Stimulated activated CD8-positive, alpha-beta memory T cell treated with anti-CD3 and anti-CD28 coated beads, Interleukin-12 subunit alpha, Interleukin-12 subunit beta, amount 100 ng/mL, for 4 hours (primary cell): ENCODE data around the gene CASP5.
"Not testable (repeated sequence)": the region's sequence is repeated elsewhere in the genome, so short reads cannot be mapped to it uniquely, and the experiment has no call there.

Source experiments
- DNase-seq: peaks from one replicate; pipeline ENCODE4 v3.0.0-alpha.2; 2020; ENCODE audit warnings: low read depth

CASP5 gene

GRCh38 chr11:105023003-105023402 lies at the start of gene CASP5:
Gene CASP5, minus strand, starts transcription at chr11:105023168. Its CDS starts 32 bp downstream, at chr11:105023136.
- no peak for DNase-seq

- not testable (repeated sequence) for DNase-seq
Measured at GRCh38 chr11:105072080-105072479, 49.1 kb upstream of the CASP5 start.

- no peak for DNase-seq
Measured at GRCh38 chr11:105071089-105071732, 48.2 kb upstream of the CASP5 start.

GRCh38 chr11:105070306-105070705 lies 47.3 kb upstream of the CASP5 start:
- DNase-seq = no peak

- DNase-seq = not testable (repeated sequence)
Measured at GRCh38 chr11:105069749-105070148, 46.8 kb upstream of the CASP5 start.

GRCh38 chr11:105063245-105063941 lies 40.4 kb upstream of the CASP5 start:
- not testable (repeated sequence) for DNase-seq

GRCh38 chr11:105057432-105057831 lies 34.5 kb upstream of the CASP5 start:
- no peak for DNase-seq

- DNase-seq = no peak
Measured at GRCh38 chr11:105056446-105056845, 33.5 kb upstream of the CASP5 start.

GRCh38 chr11:105054723-105055493 lies 31.9 kb upstream of the CASP5 start:
- DNase-seq = no peak

GRCh38 chr11:105052487-105052886 lies 29.5 kb upstream of the CASP5 start:
- DNase-seq = no peak

GRCh38 chr11:105051559-105051958 lies 28.6 kb upstream of the CASP5 start:
- DNase-seq = no peak

- no peak for DNase-seq
Measured at GRCh38 chr11:105049481-105049880, 26.5 kb upstream of the CASP5 start.

- DNase-seq = no peak
Measured at GRCh38 chr11:105046898-105047579, 24.1 kb upstream of the CASP5 start.

- DNase-seq = no peak
Measured at GRCh38 chr11:105045676-105046296, 22.8 kb upstream of the CASP5 start.

- DNase-seq = not testable (repeated sequence)
Measured at GRCh38 chr11:105044557-105045524, 21.9 kb upstream of the CASP5 start, which contains the start of gene CARD16. Gene CARD16, minus strand, starts transcription at chr11:105045335. Its CDS starts 38 bp downstream, at chr11:105045297.

- DNase-seq = no peak
Measured at GRCh38 chr11:105042178-105042577, 19.2 kb upstream of the CASP5 start.

GRCh38 chr11:105040703-105041102 lies 17.7 kb upstream of the CASP5 start:
- no peak for DNase-seq

- no peak for DNase-seq
Measured at GRCh38 chr11:105034813-105035620, 12.0 kb upstream of the CASP5 start, which contains the start of gene CASP1. Gene CASP1, minus strand, starts transcription at chr11:105035144. Its CDS starts 31 bp downstream, at chr11:105035113.

GRCh38 chr11:105034388-105034787 lies 11.4 kb upstream of the CASP5 start:
- not testable (repeated sequence) for DNase-seq
